ENCODE data around the gene NEURL1. TPM values are rescaled to one million over a fixed set of nuclear protein-coding genes. Genes with fewer than 3 reads are reported as not detected.

The NEURL1 gene
- polyA plus RNA-seq, 3 donors = 3.0 to 17.2 (median 3.3) TPM

DNA sequence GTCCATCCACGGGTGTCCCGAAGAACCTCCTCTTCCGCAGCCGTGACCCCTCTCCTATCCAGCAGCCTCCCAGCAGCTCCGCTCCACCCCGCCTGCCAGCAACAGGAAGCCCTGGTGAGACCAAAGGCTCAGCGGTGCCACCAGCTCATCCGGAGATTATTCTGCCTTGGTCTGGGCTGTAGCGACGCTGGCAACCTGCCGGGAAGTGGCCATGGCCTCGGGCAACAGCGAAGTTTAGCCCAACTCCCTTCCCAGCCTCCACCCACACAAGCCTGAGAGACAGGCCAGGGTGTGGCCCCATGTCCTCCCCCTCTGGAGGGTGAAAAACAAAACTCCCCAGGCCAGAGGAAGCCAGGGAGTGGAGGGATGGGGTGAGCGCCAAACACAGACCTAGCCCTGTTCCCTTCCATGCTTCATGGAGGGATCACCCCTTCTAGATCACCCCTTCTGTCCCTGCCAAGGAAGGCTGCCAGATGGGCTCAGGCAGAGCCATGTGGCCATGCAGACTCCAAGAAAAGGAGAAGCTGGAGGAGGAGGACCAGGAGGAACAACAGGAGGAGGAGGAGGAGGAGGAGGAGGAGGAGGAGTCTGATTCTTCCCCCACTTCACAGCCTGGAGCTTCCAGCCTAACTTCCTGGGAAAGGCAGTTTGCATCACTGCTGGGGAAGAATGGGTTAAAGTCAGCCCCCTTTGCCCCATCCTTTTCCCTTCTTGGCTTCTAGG is 42.3 kb upstream of the NEURL1 start:
- H3K4me1 Mint-ChIP-seq = peaks cover 67% of the 10 kb centered on the region
- H3K4me1 ChIP-seq (ENCODE audit: control insufficient read depth in 1 of 2, insufficient read depth in 2 of 2, low read length in 2 of 2) = peaks cover 43 to 67% of the 10 kb centered on the region in 2 donors

DNA sequence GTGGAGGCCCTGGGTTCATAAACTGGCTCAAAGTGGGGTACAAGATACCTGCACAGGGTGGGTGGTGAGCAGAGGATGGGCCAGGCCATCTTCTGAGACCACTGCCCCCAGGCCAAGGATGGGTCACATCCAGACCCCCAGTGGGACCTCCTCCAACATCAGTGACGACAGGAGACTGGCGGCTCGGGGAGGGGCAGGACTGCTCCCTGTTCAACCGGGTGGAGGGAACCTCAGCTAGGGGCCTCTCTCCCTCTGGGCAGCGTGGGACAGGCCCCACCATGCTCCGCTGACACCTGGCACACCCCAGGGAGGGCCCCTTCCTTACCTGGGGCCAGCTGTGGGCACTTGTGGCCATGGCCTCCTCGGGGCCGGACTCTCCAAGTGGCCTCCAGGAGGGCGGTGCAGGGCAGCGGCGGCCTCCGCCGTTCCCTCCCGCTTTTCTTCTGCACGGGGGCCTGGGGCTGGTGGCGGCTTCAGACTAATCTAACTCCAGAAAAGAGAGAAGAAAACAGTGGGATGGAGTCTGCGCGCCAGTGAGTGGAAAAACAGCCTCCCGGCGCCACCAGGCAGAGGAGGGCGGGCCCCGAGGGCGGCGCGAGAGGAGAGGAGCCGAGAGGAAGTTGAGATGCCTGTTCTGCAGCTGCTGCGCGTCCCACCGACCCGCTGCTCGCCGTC is 41.5 kb upstream of the NEURL1 start, which contains the start of gene CALHM2:
Gene CALHM2 (minus strand): TSS at position 540 of the 675 bp plus-strand sequence. CDS start 2,429 bp downstream, outside the sequence.
- Mint-ChIP-seq H3K4me1 (peaks cover 62% of the 10 kb centered on the region), H3K9me3 (no peaks in the 10 kb centered on the region), H3K4me3 (peak within 1 kb of the TSS; percentile 93 to 98), H3K36me3 (peaks cover 34 to 41% of the 10 kb centered on the region in 2 donors), H3K27me3 (ENCODE audit: low read depth in 3 of 3) (peaks cover 1 to 7% (median 6%) of the 10 kb centered on the region in 3 donors), H3K27ac (peak within 1 kb of the TSS; percentile 53 to 93 (median 85))
- peak; percentile 51 to 52 (median 51) for DNase-seq
- peaks cover 30 to 39% of the 10 kb centered on the region in 2 donors for H3K36me3 ChIP-seq (replicated peaks in 1 of 2; ENCODE audit: control insufficient read depth in 1 of 2, insufficient read depth in 2 of 2, low read length in 2 of 2)
- TF ChIP-seq, protein P1, sequence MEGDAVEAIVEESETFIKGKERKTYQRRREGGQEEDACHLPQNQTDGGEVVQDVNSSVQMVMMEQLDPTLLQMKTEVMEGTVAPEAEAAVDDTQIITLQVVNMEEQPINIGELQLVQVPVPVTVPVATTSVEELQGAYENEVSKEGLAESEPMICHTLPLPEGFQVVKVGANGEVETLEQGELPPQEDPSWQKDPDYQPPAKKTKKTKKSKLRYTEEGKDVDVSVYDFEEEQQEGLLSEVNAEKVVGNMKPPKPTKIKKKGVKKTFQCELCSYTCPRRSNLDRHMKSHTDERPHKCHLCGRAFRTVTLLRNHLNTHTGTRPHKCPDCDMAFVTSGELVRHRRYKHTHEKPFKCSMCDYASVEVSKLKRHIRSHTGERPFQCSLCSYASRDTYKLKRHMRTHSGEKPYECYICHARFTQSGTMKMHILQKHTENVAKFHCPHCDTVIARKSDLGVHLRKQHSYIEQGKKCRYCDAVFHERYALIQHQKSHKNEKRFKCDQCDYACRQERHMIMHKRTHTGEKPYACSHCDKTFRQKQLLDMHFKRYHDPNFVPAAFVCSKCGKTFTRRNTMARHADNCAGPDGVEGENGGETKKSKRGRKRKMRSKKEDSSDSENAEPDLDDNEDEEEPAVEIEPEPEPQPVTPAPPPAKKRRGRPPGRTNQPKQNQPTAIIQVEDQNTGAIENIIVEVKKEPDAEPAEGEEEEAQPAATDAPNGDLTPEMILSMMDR (IDR thresholded peaks at IDR 0.05) = no peak
- H3K27me3 ChIP-seq (ENCODE audit: control insufficient read depth in 2 of 2, insufficient read depth in 2 of 2, low read length in 2 of 2) = no peaks in the 10 kb centered on the region
- 0% methylated on average over 16 of the region's 32 CpGs for WGBS (ENCODE audit: insufficient coverage)
- H3K79me2 ChIP-seq (ENCODE audit: insufficient read depth, low read length) = peaks cover 50% of the 10 kb centered on the region
- intact Hi-C loops (cut with micrococcal nuclease) = loop anchor here in 1 of 2 donors (5.0 kb wide), 1 partner anchor 35 kb away; no protein-coding TSS in a partner anchor
- peak within 1 kb of the TSS; percentile 95 for H2AFZ ChIP-seq (ENCODE audit: insufficient read depth, low read depth, low read length, poor library complexity, severe bottlenecking)
- H3K9me3 ChIP-seq (replicated peaks in 1 of 2; ENCODE audit: control insufficient read depth in 1 of 2, insufficient read depth in 1 of 2, low read length in 2 of 2) = no peaks in the 10 kb centered on the region
- peak within 1 kb of the TSS; percentile 48 to 77 for H3K27ac ChIP-seq (ENCODE audit: low read depth in 1 of 2, low read length in 2 of 2)
- H3K4me2 ChIP-seq (replicated peaks; ENCODE audit: extremely low read depth, low read length, poor library complexity, severe bottlenecking) = peak within 1 kb of the TSS; percentile 93
- peak within 1 kb of the TSS; percentile 72 for H3K9ac ChIP-seq (ENCODE audit: insufficient read depth, low read length, poor library complexity, severe bottlenecking)
- peaks cover 39% of the 10 kb centered on the region for H4K20me1 ChIP-seq (ENCODE audit: insufficient read depth, low read length)
- H3K4me1 ChIP-seq (ENCODE audit: control insufficient read depth in 1 of 2, insufficient read depth in 2 of 2, low read length in 2 of 2) = peaks cover 43 to 64% of the 10 kb centered on the region in 2 donors
- peak within 1 kb of the TSS; percentile 73 to 96 (median 94) for H3K4me3 ChIP-seq (replicated peaks in 1 of 3; ENCODE audit: low read depth in 2 of 3, low read length in 3 of 3)

More for the DNA sequence above, 42.3 kb upstream of the NEURL1 start:
- peaks cover 38 to 46% of the 10 kb centered on the region in 2 donors for H3K36me3 ChIP-seq (replicated peaks in 1 of 2; ENCODE audit: control insufficient read depth in 1 of 2, insufficient read depth in 2 of 2, low read length in 2 of 2)
- H2AFZ ChIP-seq (ENCODE audit: insufficient read depth, low read depth, low read length, poor library complexity, severe bottlenecking) = peak overlapping the region; percentile 95
- peak overlapping the region; percentile 93 for H3K4me2 ChIP-seq (replicated peaks; ENCODE audit: extremely low read depth, low read length, poor library complexity, severe bottlenecking)
- peak in 2 of 3 donors; percentile 30 to 35 for DNase-seq
- H3K27ac ChIP-seq (ENCODE audit: low read depth in 1 of 2, low read length in 2 of 2) = peak overlapping the region; percentile 48 to 77
- peaks cover 46% of the 10 kb centered on the region for H4K20me1 ChIP-seq (ENCODE audit: insufficient read depth, low read length)
- H3K27me3 ChIP-seq (ENCODE audit: control insufficient read depth in 2 of 2, insufficient read depth in 2 of 2, low read length in 2 of 2) = no peaks in the 10 kb centered on the region
- Mint-ChIP-seq H3K4me3 (peak overlapping the region; percentile 93 to 98), H3K27me3 (ENCODE audit: low read depth in 3 of 3) (peaks cover 1 to 7% (median 6%) of the 10 kb centered on the region in 3 donors), H3K27ac (peak overlapping the region in 6 of 7 donors; percentile 53 to 93 (median 86)), H3K36me3 (peaks cover 39 to 47% of the 10 kb centered on the region in 2 donors), H3K9me3 (no peaks in the 10 kb centered on the region)
- H3K9me3 ChIP-seq (replicated peaks in 1 of 2; ENCODE audit: control insufficient read depth in 1 of 2, insufficient read depth in 1 of 2, low read length in 2 of 2) = no peaks in the 10 kb centered on the region
- peak overlapping the region; percentile 72 for H3K9ac ChIP-seq (ENCODE audit: insufficient read depth, low read length, poor library complexity, severe bottlenecking)
- H3K4me3 ChIP-seq (replicated peaks in 1 of 3; ENCODE audit: low read depth in 2 of 3, low read length in 3 of 3) = peak overlapping the region; percentile 73 to 96 (median 94)
- peaks cover 57% of the 10 kb centered on the region for H3K79me2 ChIP-seq (ENCODE audit: insufficient read depth, low read length)
- intact Hi-C loops (cut with micrococcal nuclease) = loop anchor here in 1 of 2 donors (5.0 kb wide), 1 partner anchor 36 kb away; no protein-coding TSS in a partner anchor
- 0% methylated on average over 9 of the region's 14 CpGs for WGBS (ENCODE audit: insufficient coverage)
- TF ChIP-seq, protein P1 (IDR thresholded peaks at IDR 0.05) = no peak
